Osteoblast (primary cell): ENCODE measurements around the gene GPR148. TPM values are rescaled to one million over a fixed set of nuclear protein-coding genes. Genes with fewer than 3 reads are reported as not detected.

Experiments
- DNase-seq: peaks from one replicate; pipeline ENCODE4 v3.0.0; 2011; ENCODE audit warnings: low spot score, mixed read lengths; ENCODE audit not compliant: insufficient read length; ENCODE audit errors: missing footprints
- H2AFZ ChIP-seq: 2 replicates; pipeline ENCODE4 v1.6.0; 2011; ENCODE audit warnings: mild to moderate bottlenecking, low read length
- H3K27ac ChIP-seq: 2 replicates; pipeline ENCODE4 v1.5.1; 2011; ENCODE audit warnings: mild to moderate bottlenecking, low read depth, low read length, moderate library complexity
- H3K27me3 ChIP-seq: 2 replicates; pipeline ENCODE4 v1.6.0; 2012; ENCODE audit warnings: mild to moderate bottlenecking, control low read depth, inconsistent platforms, low read length, moderate library complexity; ENCODE audit not compliant: insufficient read depth
- H3K36me3 ChIP-seq: 2 replicates; pipeline ENCODE4 v1.5.1; 2011; ENCODE audit warnings: mild to moderate bottlenecking, low read length, control low read depth, moderate library complexity; ENCODE audit not compliant: insufficient read depth
- H3K4me1 ChIP-seq: 2 replicates; pipeline ENCODE4 v1.5.1; 2011; ENCODE audit warnings: mild to moderate bottlenecking, low read length, control low read depth, moderate library complexity; ENCODE audit not compliant: insufficient read depth
- H3K4me2 ChIP-seq: 2 replicates; pipeline ENCODE4 v1.6.0; 2011; ENCODE audit warnings: mild to moderate bottlenecking, low read length; ENCODE audit not compliant: insufficient read depth
- H3K4me3 ChIP-seq: fragments of 200-600 bp; sonication (generic); 3 replicates; pipeline ENCODE4 v1.5.1; 2012; ENCODE audit warnings: mild to moderate bottlenecking, low read length, inconsistent platforms; ENCODE audit not compliant: insufficient read depth
- H3K79me2 ChIP-seq: 2 replicates; pipeline ENCODE4 v1.6.0; 2012; ENCODE audit warnings: mild to moderate bottlenecking, low read length, control low read depth, inconsistent platforms; ENCODE audit not compliant: insufficient read depth
- H3K9me3 ChIP-seq: 2 replicates; pipeline ENCODE4 v1.5.1; 2011; ENCODE audit warnings: low read depth, low read length, control low read depth
- H4K20me1 ChIP-seq: 2 replicates; pipeline ENCODE4 v1.6.0; 2012; ENCODE audit warnings: mild to moderate bottlenecking, low read length, control low read depth; ENCODE audit not compliant: insufficient read depth
- total RNA-seq: library from RNA; depleted of rRNA; stranded (reverse); fragments of >200 nt; gene quantifications from 2 replicates; pipeline ENCODE4 v1.2.3, GENCODE V29; 2012
- TF ChIP-seq, protein P1 (sequence below): IDR thresholded peaks from 2 replicates; pipeline ENCODE4 v1.5.1; 2011; ENCODE audit warnings: mild to moderate bottlenecking, low read depth, low read length, moderate library complexity; ENCODE audit errors: extremely low read depth

The GPR148 gene
- total RNA-seq, 1 donor: not detected

DNA sequence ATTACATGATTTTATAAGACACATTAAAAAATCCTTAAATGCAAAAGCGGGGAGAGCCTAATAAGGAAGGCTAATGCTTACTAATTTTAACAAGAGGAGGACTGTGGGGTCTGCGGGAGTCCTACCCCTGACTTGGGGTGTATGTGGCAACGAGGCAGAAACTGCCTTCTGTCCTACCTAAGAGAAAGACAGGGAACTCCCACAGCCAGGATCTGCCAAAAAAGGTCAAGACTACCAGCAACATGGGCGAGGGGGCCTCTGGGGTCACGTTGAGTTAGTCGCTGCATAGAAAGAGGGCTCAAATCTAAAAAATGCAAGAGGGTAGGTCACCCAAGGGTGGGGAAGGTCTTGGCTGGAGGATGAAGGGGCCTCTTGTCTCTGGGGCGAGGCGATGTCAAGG is 25.9 kb downstream of the GPR148 start:
- TF ChIP-seq, protein P1, sequence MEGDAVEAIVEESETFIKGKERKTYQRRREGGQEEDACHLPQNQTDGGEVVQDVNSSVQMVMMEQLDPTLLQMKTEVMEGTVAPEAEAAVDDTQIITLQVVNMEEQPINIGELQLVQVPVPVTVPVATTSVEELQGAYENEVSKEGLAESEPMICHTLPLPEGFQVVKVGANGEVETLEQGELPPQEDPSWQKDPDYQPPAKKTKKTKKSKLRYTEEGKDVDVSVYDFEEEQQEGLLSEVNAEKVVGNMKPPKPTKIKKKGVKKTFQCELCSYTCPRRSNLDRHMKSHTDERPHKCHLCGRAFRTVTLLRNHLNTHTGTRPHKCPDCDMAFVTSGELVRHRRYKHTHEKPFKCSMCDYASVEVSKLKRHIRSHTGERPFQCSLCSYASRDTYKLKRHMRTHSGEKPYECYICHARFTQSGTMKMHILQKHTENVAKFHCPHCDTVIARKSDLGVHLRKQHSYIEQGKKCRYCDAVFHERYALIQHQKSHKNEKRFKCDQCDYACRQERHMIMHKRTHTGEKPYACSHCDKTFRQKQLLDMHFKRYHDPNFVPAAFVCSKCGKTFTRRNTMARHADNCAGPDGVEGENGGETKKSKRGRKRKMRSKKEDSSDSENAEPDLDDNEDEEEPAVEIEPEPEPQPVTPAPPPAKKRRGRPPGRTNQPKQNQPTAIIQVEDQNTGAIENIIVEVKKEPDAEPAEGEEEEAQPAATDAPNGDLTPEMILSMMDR: no peak
- Histone ChIP-seq H3K27me3 (no peaks in the 10 kb centered on the region), H3K4me2 (no peak overlapping the region), H3K79me2 (no peaks in the 10 kb centered on the region), H4K20me1 (no peaks in the 10 kb centered on the region), H3K4me3 (no peak overlapping the region), H3K4me1 (no peaks in the 10 kb centered on the region), H3K36me3 (no peaks in the 10 kb centered on the region), H3K27ac (no peak overlapping the region), H2AFZ (no peak overlapping the region), H3K9me3 (no peaks in the 10 kb centered on the region)
- peak; percentile 52 for DNase-seq

DNA sequence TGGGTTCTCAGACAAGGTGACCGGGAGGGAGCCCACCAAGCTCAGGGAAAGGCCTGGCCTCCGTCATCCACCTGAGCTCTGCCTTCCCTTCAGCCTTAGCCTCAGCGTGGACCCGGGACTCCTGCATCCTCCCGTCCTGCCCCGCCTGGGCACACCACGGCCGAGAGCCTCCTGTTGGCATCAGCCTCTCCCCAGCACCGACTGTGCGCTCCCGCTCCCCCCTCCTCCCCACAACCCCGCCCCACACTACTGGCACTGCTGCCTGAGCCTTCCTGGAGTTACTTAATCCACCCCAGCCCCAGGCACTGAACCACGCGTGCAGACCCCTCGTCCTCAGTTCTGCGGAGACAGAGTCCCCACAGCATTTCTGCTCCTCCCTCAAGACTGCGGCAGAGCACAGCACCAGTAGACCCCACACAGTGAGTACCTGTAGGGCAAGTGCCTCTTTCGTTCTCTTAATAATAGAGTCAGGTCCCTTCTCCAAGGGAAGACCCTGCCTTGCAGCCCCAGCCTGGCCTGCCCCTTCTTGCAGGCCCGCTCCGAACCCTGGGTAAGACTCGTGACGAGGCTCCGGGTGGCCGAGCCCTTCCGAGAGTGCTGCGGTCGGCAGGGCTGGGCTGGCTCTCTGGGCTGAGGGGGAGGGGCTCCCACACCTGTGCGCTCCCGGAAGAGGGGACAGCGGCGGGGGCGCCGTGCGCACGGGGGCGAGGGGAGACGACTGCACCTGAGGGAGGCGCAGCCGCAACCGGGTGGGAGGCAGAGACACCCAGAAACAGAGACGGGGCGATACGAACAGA is 26.6 kb downstream of the GPR148 start, which contains the start of gene AMER3:
AMER3 (plus strand) TSS at position 285 of the 797 bp plus-strand sequence. CDS start 6,533 bp downstream, outside the sequence.
- Histone ChIP-seq H3K79me2 (no peaks in the 10 kb centered on the region), H3K36me3 (no peaks in the 10 kb centered on the region), H3K4me1 (no peaks in the 10 kb centered on the region), H4K20me1 (no peaks in the 10 kb centered on the region), H3K9me3 (no peaks in the 10 kb centered on the region), H2AFZ (no peak within 1 kb of the TSS), H3K27ac (no peak within 1 kb of the TSS), H3K4me3 (no peak within 1 kb of the TSS), H3K27me3 (no peaks in the 10 kb centered on the region), H3K4me2 (no peak within 1 kb of the TSS)
- DNase-seq: peak; percentile 79
- TF ChIP-seq, protein P1: no peak

DNA sequence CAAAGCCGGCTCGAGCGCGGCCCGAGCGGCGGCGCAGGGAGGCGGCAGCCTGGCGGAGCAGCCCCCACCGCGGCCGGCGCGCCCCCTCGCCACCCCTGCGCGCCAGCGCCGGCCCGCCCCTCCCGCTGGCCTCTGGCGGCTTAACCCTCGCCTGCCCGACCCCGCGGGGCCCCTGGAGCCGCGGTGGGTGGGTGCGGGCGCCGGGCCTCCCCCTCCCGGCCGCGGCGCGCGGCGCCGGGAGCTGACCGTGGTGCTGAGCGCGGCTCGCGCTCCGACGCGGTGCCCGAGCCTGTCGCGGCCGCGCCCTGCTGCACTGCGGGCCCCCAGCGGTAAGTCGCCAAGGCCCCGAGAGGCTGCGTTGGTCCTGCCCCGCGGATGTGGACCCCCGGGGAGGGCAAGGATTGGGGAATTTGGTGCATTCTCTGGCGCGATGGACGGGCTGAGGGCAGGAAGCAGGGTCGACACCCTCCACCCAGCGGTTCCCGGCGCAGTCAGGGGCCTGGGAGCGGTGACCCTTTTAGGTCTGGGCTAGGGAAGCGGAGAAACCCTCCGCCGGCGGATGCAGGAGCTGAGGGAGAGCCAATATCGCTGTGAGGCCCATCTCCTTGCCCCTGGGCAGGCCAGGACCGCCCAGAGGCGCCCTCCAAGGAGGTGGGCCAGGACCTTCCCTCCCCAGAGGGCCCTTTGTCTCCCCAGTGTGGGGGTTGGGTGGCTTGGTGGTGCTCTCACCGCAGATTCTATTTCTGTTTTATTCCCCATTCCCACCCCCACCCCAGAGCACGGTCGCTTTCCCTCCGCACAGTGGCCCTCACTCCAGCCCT is 27.4 kb downstream of the GPR148 start:
- no peak overlapping the region for H3K4me2 ChIP-seq
- TF ChIP-seq, protein P1: no peak
- no peaks in the 10 kb centered on the region for H3K36me3 ChIP-seq
- H3K4me1 ChIP-seq: no peaks in the 10 kb centered on the region
- no peak overlapping the region for H3K27ac ChIP-seq
- no peaks in the 10 kb centered on the region for H3K27me3 ChIP-seq
- H2AFZ ChIP-seq: no peak overlapping the region
- H3K9me3 ChIP-seq: no peaks in the 10 kb centered on the region
- no peaks in the 10 kb centered on the region for H4K20me1 ChIP-seq
- peak; percentile 95 for DNase-seq
- H3K79me2 ChIP-seq: no peaks in the 10 kb centered on the region
- no peak overlapping the region for H3K4me3 ChIP-seq
